RWPE2 (cell line): ENCODE measurements around the gene XPR1.

Experiments
- ATAC-seq: fragments of 200-7000 bp; cut with Tn5 transposase; 3 replicates; pipeline ENCODE4 v1.9.1; 2021; ENCODE audit warnings: low read depth
- DNase-seq: peaks from one replicate; pipeline ENCODE4 v3.0.0-alpha.2; 2020; ENCODE audit warnings: low spot score
- H3K27ac ChIP-seq: fragments of 450-650 bp; 2 replicates; pipeline ENCODE4 v1.5.1; 2017; ENCODE audit warnings: mild to moderate bottlenecking; ENCODE audit not compliant: poor library complexity, severe bottlenecking
- H3K27me3 ChIP-seq: fragments of 250-450 bp; sonication (Bioruptor Pico); 2 replicates; pipeline ENCODE4 v1.5.1; 2021; ENCODE audit warnings: mild to moderate bottlenecking, moderate library complexity; ENCODE audit not compliant: insufficient read depth, poor library complexity, severe bottlenecking
- H3K36me3 ChIP-seq: fragments of 250-450 bp; sonication (Bioruptor Pico); 2 replicates; pipeline ENCODE4 v1.5.1; 2020; ENCODE audit warnings: low read depth, mild to moderate bottlenecking, moderate library complexity
- H3K4me1 ChIP-seq: fragments of 250-450 bp; sonication (Bioruptor Pico); 2 replicates; pipeline ENCODE4 v1.5.1; 2021; ENCODE audit warnings: mild to moderate bottlenecking, moderate library complexity; ENCODE audit not compliant: insufficient read depth, poor library complexity, severe bottlenecking
- H3K4me3 ChIP-seq: fragments of 250-450 bp; sonication (Bioruptor Pico); 2 replicates; pipeline ENCODE4 v1.5.1; 2021; ENCODE audit warnings: mild to moderate bottlenecking, moderate library complexity; ENCODE audit not compliant: severe bottlenecking
- H3K9me3 ChIP-seq: fragments of 250-450 bp; sonication (Bioruptor Pico); 2 replicates; pipeline ENCODE4 v1.5.1; 2021; ENCODE audit warnings: mild to moderate bottlenecking, moderate library complexity; ENCODE audit not compliant: severe bottlenecking
- TF ChIP-seq, protein P1 (sequence below): fragments of 450-650 bp; IDR thresholded peaks from one replicate; pipeline ENCODE4 v1.5.1; 2017; ENCODE audit warnings: mild to moderate bottlenecking, moderate library complexity; ENCODE audit not compliant: poor library complexity, severe bottlenecking

Gene XPR1

DNA sequence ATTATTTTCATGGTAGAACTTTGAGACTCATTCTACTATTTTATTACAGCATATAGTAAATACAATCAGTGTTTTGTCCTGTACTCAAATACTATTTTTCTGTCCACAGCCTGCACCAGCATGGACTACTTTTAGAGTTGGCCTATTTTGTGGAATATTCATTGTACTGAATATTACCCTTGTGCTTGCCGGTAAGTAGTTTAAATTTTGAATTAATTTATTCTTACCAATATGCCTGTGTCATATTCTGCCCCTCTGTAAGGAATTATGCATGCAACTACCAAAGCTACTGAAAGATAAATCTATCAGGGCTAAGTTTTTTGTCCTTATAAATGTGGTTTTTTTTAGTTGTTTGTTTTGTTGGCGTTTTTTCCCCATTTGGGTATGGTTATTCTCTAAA, 179.5 kb downstream of the XPR1 start:
- H3K27me3 ChIP-seq, result no peaks in the 10 kb centered on the region
- peaks cover 8% of the 10 kb centered on the region for H3K36me3 ChIP-seq
- TF ChIP-seq, protein P1, sequence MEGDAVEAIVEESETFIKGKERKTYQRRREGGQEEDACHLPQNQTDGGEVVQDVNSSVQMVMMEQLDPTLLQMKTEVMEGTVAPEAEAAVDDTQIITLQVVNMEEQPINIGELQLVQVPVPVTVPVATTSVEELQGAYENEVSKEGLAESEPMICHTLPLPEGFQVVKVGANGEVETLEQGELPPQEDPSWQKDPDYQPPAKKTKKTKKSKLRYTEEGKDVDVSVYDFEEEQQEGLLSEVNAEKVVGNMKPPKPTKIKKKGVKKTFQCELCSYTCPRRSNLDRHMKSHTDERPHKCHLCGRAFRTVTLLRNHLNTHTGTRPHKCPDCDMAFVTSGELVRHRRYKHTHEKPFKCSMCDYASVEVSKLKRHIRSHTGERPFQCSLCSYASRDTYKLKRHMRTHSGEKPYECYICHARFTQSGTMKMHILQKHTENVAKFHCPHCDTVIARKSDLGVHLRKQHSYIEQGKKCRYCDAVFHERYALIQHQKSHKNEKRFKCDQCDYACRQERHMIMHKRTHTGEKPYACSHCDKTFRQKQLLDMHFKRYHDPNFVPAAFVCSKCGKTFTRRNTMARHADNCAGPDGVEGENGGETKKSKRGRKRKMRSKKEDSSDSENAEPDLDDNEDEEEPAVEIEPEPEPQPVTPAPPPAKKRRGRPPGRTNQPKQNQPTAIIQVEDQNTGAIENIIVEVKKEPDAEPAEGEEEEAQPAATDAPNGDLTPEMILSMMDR, result no peak
- no peaks in the 10 kb centered on the region for H3K9me3 ChIP-seq
- no peak overlapping the region for H3K27ac ChIP-seq
- DNase-seq (no peak), ATAC-seq (no peak)
- no peak overlapping the region for H3K4me3 ChIP-seq
- no peaks in the 10 kb centered on the region for H3K4me1 ChIP-seq

DNA sequence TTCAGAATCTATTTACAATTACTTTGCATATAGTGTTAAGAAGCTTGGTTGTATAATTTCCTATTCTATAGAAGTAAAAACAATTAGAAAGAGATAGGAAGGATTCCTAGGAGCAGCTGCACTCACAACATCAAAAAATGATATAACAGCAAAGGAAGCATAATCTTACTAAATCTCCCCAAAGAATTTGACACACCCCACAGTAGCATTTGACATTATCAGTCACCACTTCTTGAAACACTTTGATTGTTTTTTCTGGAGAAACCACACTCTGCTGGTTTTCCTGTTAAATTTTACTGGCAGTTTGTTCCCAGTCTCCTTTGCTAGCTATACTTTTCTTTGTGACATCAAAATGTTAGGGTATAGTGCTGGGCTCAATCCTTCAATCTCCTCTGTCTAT, 180.1 kb downstream of the XPR1 start:
- Histone ChIP-seq H3K9me3 (no peaks in the 10 kb centered on the region), H3K36me3 (peaks cover 4% of the 10 kb centered on the region; the same call in 1 of the 2 replicates), H3K4me3 (no peak overlapping the region), H3K4me1 (no peaks in the 10 kb centered on the region), H3K27ac (no peak overlapping the region), H3K27me3 (no peaks in the 10 kb centered on the region)
- no peak for ATAC-seq
- TF ChIP-seq, protein P1, result no peak
- DNase-seq, result no peak

DNA sequence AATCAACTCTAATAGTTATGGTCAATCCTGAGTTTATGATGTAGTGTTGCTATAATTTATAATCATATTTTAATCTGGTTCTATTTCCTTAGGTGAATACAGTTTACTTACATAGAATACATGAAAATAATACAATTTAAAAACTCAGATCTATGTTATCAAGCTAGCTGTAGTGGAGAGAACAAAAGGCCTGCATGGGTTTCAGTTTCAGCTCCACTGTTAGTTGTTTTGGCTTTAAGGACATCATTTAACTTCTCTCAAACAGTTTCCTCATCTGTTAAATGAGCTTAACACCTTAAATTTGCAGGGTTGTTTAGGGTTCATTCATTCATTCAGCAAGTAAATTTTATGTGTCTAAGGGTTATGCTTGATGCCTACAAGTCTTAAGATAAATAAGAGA, 182.4 kb downstream of the XPR1 start:
- Histone ChIP-seq H3K27me3 (no peaks in the 10 kb centered on the region), H3K36me3 (peaks cover 4% of the 10 kb centered on the region; the same call in 1 of the 2 replicates), H3K4me1 (no peaks in the 10 kb centered on the region), H3K27ac (no peak overlapping the region), H3K4me3 (no peak overlapping the region), H3K9me3 (peaks cover 2% of the 10 kb centered on the region)
- TF ChIP-seq, protein P1, result no peak
- ATAC-seq (no peak), DNase-seq (no peak)

DNA sequence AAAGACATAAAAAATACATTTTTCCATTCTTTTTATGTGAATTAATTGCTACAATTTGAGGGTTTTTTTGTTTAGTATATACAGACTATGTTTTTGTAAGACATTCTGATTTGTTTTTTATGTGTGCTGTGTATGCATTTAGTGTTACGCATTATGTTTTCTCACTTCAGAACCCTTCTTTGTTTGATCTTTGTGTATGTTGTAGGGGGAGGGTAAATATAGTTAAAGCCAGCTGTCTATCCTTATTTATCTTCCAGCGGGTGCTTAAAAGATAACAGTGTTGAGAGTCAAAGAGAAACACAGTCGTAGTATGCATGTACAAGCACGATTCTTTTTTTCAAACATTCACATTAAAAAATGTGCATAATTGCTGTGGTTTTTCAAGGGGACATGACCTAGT, 183.4 kb downstream of the XPR1 start:
- H3K27me3 ChIP-seq, result no peaks in the 10 kb centered on the region
- ATAC-seq (no peak), DNase-seq (no peak)
- no peaks in the 10 kb centered on the region for H3K4me1 ChIP-seq
- no peak overlapping the region for H3K4me3 ChIP-seq
- H3K9me3 ChIP-seq, result peaks cover 2% of the 10 kb centered on the region
- H3K27ac ChIP-seq, result no peak overlapping the region
- H3K36me3 ChIP-seq, result no peaks in the 10 kb centered on the region
- TF ChIP-seq, protein P1, result no peak

DNA sequence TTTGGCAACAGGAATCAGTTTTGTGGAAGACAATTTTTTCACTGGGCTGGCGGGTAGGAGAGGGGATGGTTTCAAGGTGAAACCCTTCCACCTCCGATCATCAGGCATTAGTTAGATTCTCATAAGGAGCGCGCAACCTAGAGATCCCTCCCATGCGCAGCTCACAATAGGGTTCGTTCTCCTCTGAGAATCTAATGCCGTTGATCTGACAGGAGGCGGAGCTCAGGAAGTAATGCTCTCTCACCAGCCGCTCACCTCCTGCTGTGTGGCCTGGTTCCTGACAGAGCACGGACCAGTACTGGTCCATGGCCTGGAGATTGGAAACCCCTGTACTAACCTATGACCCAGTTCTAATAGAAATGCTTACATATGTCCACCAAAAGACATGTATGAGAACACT, 184.3 kb downstream of the XPR1 start:
- no peaks in the 10 kb centered on the region for H3K4me1 ChIP-seq
- no peak overlapping the region for H3K4me3 ChIP-seq
- peaks cover 2% of the 10 kb centered on the region; the same call in 1 of the 2 replicates for H3K36me3 ChIP-seq
- DNase-seq (no peak), ATAC-seq (no peak)
- no peak overlapping the region for H3K27ac ChIP-seq
- H3K9me3 ChIP-seq, result peaks cover 2% of the 10 kb centered on the region
- TF ChIP-seq, protein P1, result no peak
- H3K27me3 ChIP-seq, result no peaks in the 10 kb centered on the region
